ENCODE results near the gene ATP8A2. TPM values are rescaled to one million over a fixed set of nuclear protein-coding genes. Genes with fewer than 3 reads are reported as not detected.
"Not testable (repeated sequence)": the region's sequence is repeated elsewhere in the genome, so short reads cannot be mapped to it uniquely, and the experiment has no call there.

ATP8A2 gene
- polyA plus RNA-seq, 1 donor from 2014 or later = 11.9 TPM

DNA sequence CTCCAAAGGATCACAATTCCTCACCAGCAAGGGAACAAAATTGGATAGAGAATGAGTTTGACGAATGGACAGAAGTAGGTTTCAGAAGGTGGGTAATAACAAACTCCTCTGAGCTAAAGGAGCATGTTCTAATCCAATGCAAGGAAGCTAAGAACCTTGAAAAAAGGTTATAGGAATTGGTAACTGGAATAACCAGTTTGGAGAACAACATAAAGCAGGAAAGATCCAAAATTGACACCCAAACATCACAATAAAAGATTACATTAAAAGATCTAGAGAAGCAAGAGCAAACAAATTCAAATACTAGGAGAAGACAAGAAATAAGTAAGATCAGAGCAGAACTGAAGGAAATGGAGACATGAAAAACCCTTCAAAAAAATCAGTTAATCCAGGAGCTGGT lies 583.2 kb downstream of the ATP8A2 start:
- H2AFZ ChIP-seq (ENCODE audit: low read depth, low read length); H3K36me3 ChIP-seq (ENCODE audit: insufficient read depth, low read length); H3K9me3 ChIP-seq (ENCODE audit: low read length); H3K9me2 ChIP-seq (ENCODE audit: insufficient read depth, low read length); H3K4me2 ChIP-seq (ENCODE audit: low read length); H3K79me2 ChIP-seq (replicated peaks; ENCODE audit: insufficient read depth, low read length); H3K27ac ChIP-seq (ENCODE audit: low read length); H4K20me1 ChIP-seq (ENCODE audit: insufficient read depth); H3K27me3 ChIP-seq (ENCODE audit: insufficient read depth, low read depth, low read length); H3F3A ChIP-seq (ENCODE audit: insufficient read depth, low read length, poor library complexity, severe bottlenecking); H3K9ac ChIP-seq (ENCODE audit: low read length); H3K4me3 ChIP-seq (ENCODE audit: low read length): not testable (repeated sequence)

DNA sequence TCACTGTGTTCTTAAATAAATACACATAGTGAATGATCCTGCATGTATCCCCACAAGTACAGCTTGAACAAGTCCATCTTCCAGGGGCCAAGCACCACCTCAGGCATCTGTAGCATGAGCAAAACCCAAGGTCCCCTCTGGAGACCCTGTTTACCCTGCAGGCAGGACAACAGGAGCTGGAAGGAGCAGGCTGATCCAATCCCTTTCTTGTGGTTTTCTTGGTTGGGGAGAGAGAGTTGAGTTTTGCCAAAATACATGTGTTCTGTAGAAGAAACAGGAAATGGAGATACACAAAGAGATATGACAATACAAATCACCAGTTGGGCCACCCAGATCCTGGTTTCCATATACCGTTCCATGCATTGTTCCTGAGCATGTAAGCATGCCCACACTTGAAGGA lies 587.2 kb downstream of the ATP8A2 start:
- no peaks in the 10 kb centered on the region for H3K9me3 ChIP-seq (ENCODE audit: low read length)
- no peaks in the 10 kb centered on the region for H3K9me2 ChIP-seq (ENCODE audit: insufficient read depth, low read length)
- no peak overlapping the region for H3K4me2 ChIP-seq (ENCODE audit: low read length)
- no peak overlapping the region for H2AFZ ChIP-seq (ENCODE audit: low read depth, low read length)
- no peaks in the 10 kb centered on the region for H3K27me3 ChIP-seq (ENCODE audit: insufficient read depth, low read depth, low read length)
- H3F3A ChIP-seq (ENCODE audit: insufficient read depth, low read length, poor library complexity, severe bottlenecking) = no peaks in the 10 kb centered on the region
- H3K4me3 ChIP-seq (ENCODE audit: low read length) = no peak overlapping the region
- H4K20me1 ChIP-seq (ENCODE audit: insufficient read depth) = no peaks in the 10 kb centered on the region
- no peaks in the 10 kb centered on the region for H3K79me2 ChIP-seq (replicated peaks; ENCODE audit: insufficient read depth, low read length)
- H3K36me3 ChIP-seq (ENCODE audit: insufficient read depth, low read length) = no peaks in the 10 kb centered on the region
- TF ChIP-seq MXI1 (conservative IDR thresholded peaks at IDR 0.05; ENCODE audit: poor library complexity, severe bottlenecking) = no peak
- no peak for TF ChIP-seq POLR2AphosphoS5 (IDR thresholded peaks at IDR 0.05)
- no peak for TF ChIP-seq TAF1 (IDR thresholded peaks at IDR 0.05; ENCODE audit: low read depth)
- TF ChIP-seq SMC3 (conservative IDR thresholded peaks at IDR 0.05; ENCODE audit: poor library complexity) = no peak
- H3K9ac ChIP-seq (ENCODE audit: low read length) = no peak overlapping the region
- H3K27ac ChIP-seq (ENCODE audit: low read length) = no peak overlapping the region

- H3K9me3 ChIP-seq (ENCODE audit: low read length) = no peaks in the 10 kb centered on the region
These were observed 589.5 kb downstream of the ATP8A2 start for GRCh38 chr13:25961294-25961693.

More at GRCh38 chr13:25961294-25961693, 589.5 kb downstream of the ATP8A2 start:
- Histone ChIP-seq H4K20me1 (ENCODE audit: insufficient read depth) (no peaks in the 10 kb centered on the region), H3K27me3 (ENCODE audit: insufficient read depth, low read depth, low read length) (no peaks in the 10 kb centered on the region), H3K27ac (ENCODE audit: low read length) (no peak overlapping the region), H3K79me2 (replicated peaks; ENCODE audit: insufficient read depth, low read length) (no peaks in the 10 kb centered on the region), H3F3A (ENCODE audit: insufficient read depth, low read length, poor library complexity, severe bottlenecking) (no peaks in the 10 kb centered on the region), H3K9ac (ENCODE audit: low read length) (no peak overlapping the region), H3K4me3 (ENCODE audit: low read length) (no peak overlapping the region), H3K36me3 (ENCODE audit: insufficient read depth, low read length) (no peaks in the 10 kb centered on the region), H3K4me2 (ENCODE audit: low read length) (no peak overlapping the region), H3K9me2 (ENCODE audit: insufficient read depth, low read length) (no peaks in the 10 kb centered on the region), H2AFZ (ENCODE audit: low read depth, low read length) (no peak overlapping the region)
- TF ChIP-seq POLR2AphosphoS5 (IDR thresholded peaks at IDR 0.05) = no peak
- TF ChIP-seq, protein P1, sequence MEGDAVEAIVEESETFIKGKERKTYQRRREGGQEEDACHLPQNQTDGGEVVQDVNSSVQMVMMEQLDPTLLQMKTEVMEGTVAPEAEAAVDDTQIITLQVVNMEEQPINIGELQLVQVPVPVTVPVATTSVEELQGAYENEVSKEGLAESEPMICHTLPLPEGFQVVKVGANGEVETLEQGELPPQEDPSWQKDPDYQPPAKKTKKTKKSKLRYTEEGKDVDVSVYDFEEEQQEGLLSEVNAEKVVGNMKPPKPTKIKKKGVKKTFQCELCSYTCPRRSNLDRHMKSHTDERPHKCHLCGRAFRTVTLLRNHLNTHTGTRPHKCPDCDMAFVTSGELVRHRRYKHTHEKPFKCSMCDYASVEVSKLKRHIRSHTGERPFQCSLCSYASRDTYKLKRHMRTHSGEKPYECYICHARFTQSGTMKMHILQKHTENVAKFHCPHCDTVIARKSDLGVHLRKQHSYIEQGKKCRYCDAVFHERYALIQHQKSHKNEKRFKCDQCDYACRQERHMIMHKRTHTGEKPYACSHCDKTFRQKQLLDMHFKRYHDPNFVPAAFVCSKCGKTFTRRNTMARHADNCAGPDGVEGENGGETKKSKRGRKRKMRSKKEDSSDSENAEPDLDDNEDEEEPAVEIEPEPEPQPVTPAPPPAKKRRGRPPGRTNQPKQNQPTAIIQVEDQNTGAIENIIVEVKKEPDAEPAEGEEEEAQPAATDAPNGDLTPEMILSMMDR (IDR thresholded peaks at IDR 0.05; ENCODE audit: poor library complexity, severe bottlenecking) = no peak
- TF ChIP-seq SMC3 (conservative IDR thresholded peaks at IDR 0.05; ENCODE audit: poor library complexity) = no peak
- TF ChIP-seq MXI1 (conservative IDR thresholded peaks at IDR 0.05; ENCODE audit: poor library complexity, severe bottlenecking) = no peak
- TF ChIP-seq TAF1 (IDR thresholded peaks at IDR 0.05; ENCODE audit: low read depth) = no peak
- TF ChIP-seq EP300 (conservative IDR thresholded peaks at IDR 0.05; ENCODE audit: poor library complexity, severe bottlenecking) = no peak
- no peak for TF ChIP-seq RAD21 (conservative IDR thresholded peaks at IDR 0.05)
- no peak for TF ChIP-seq EZH2 (IDR thresholded peaks at IDR 0.05; ENCODE audit: borderline replicate concordance, insufficient read depth, low read length, poor library complexity, severe bottlenecking)
- TF ChIP-seq REST (IDR thresholded peaks at IDR 0.05; ENCODE audit: borderline replicate concordance) = no peak
